Measurements from ENCODE around the gene ITGBL1.

DNA sequence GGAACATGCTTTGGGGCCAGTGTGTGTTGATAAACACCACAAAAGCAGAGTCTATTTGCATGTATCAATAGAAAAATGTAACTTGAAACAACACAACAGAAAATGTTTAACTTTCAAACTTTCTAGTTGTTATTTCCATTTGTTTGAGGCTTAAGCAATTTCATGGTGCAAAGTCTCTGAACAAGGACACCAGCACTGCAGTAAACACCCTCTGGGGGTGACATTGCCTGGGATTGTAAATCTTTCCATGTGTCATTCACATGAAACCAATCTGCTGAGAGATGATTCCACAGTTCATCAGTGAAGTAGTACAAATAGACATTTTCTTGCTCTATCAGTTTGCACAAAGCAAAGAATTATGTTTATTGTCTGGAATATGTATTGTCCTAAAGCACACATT, 124.5 kb downstream of the ITGBL1 start:
- TF ChIP-seq CTCF (IDR thresholded peaks at IDR 0.05) = no peak
- no peak for TF ChIP-seq POLR2A (IDR thresholded peaks at IDR 0.05)

All from Peyer's patch (tissue), 4 donors.